ENCODE results near the gene PCBP4.
"Not testable (repeated sequence)": the region's sequence is repeated elsewhere in the genome, so short reads cannot be mapped to it uniquely, and the experiment has no call there.

The PCBP4 gene

GRCh38 chr3:51995346-51996163, 28.3 kb upstream of the PCBP4 start, which contains the start of gene RPL29:
Gene RPL29 (minus strand): TSS chr3:51995895. CDS start chr3:51995461, 434 bp downstream.
- no peak for TF ChIP-seq CTCF (IDR thresholded peaks at IDR 0.05; ENCODE audit: control insufficient read depth, extremely low read depth, insufficient read depth)
- peak within 1 kb of the TSS; percentile 89 for H3K4me3 ChIP-seq (ENCODE audit: low read depth, low read length)

GRCh38 chr3:51994530-51994929, 27.3 kb upstream of the PCBP4 start:
- peak overlapping the region; percentile 89 for H3K4me3 ChIP-seq (ENCODE audit: low read depth, low read length)
- DNase-seq (ENCODE audit: low read depth), result no peak
- TF ChIP-seq CTCF (IDR thresholded peaks at IDR 0.05; ENCODE audit: control insufficient read depth, extremely low read depth, insufficient read depth), result no peak

More at GRCh38 chr3:51995346-51996163, 28.3 kb upstream of the PCBP4 start, which contains the start of gene RPL29:
- peak; percentile 90 for DNase-seq (ENCODE audit: low read depth)

- DNase-seq (ENCODE audit: low read depth); H3K4me3 ChIP-seq (ENCODE audit: low read depth, low read length): not testable (repeated sequence)
Observed at GRCh38 chr3:51993657-51994056, 26.4 kb upstream of the PCBP4 start.

- no peak for TF ChIP-seq CTCF (IDR thresholded peaks at IDR 0.05; ENCODE audit: control insufficient read depth, extremely low read depth, insufficient read depth)
- DNase-seq (ENCODE audit: low read depth), result no peak
- H3K4me3 ChIP-seq (ENCODE audit: low read depth, low read length), result no peak overlapping the region
Observed at GRCh38 chr3:51992017-51992682, 24.9 kb upstream of the PCBP4 start.

GRCh38 chr3:51990501-51990971, 23.3 kb upstream of the PCBP4 start:
- not testable (repeated sequence) for DNase-seq (ENCODE audit: low read depth); H3K4me3 ChIP-seq (ENCODE audit: low read depth, low read length)

GRCh38 chr3:51988286-51989146, 21.3 kb upstream of the PCBP4 start:
- H3K4me3 ChIP-seq (ENCODE audit: low read depth, low read length), result no peak overlapping the region
- no peak for TF ChIP-seq CTCF (IDR thresholded peaks at IDR 0.05; ENCODE audit: control insufficient read depth, extremely low read depth, insufficient read depth)
- DNase-seq (ENCODE audit: low read depth), result no peak

GRCh38 chr3:51987568-51987967, 20.3 kb upstream of the PCBP4 start:
- TF ChIP-seq CTCF (IDR thresholded peaks at IDR 0.05; ENCODE audit: control insufficient read depth, extremely low read depth, insufficient read depth), result no peak
- no peak for DNase-seq (ENCODE audit: low read depth)
- H3K4me3 ChIP-seq (ENCODE audit: low read depth, low read length), result no peak overlapping the region
